Measurements from ENCODE around the gene ZIC5.

The ZIC5 gene

GRCh38 chr13:99991828-99992775 lies 20.5 kb upstream of the ZIC5 start:
- no peak for DNase-seq (ENCODE audit: low read depth)
- TF ChIP-seq, protein P1, sequence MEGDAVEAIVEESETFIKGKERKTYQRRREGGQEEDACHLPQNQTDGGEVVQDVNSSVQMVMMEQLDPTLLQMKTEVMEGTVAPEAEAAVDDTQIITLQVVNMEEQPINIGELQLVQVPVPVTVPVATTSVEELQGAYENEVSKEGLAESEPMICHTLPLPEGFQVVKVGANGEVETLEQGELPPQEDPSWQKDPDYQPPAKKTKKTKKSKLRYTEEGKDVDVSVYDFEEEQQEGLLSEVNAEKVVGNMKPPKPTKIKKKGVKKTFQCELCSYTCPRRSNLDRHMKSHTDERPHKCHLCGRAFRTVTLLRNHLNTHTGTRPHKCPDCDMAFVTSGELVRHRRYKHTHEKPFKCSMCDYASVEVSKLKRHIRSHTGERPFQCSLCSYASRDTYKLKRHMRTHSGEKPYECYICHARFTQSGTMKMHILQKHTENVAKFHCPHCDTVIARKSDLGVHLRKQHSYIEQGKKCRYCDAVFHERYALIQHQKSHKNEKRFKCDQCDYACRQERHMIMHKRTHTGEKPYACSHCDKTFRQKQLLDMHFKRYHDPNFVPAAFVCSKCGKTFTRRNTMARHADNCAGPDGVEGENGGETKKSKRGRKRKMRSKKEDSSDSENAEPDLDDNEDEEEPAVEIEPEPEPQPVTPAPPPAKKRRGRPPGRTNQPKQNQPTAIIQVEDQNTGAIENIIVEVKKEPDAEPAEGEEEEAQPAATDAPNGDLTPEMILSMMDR (IDR thresholded peaks at IDR 0.05; ENCODE audit: control insufficient read depth, insufficient read depth, low read depth, low read length, missing control alignments), result no peak
- no peak overlapping the region for H3K4me3 ChIP-seq (ENCODE audit: control insufficient read depth, low read depth, low read length)

GRCh38 chr13:99991013-99991827 lies 19.7 kb upstream of the ZIC5 start:
- TF ChIP-seq, protein P1 (IDR thresholded peaks at IDR 0.05; ENCODE audit: control insufficient read depth, insufficient read depth, low read depth, low read length, missing control alignments), result no peak
- H3K4me3 ChIP-seq (ENCODE audit: control insufficient read depth, low read depth, low read length), result no peak overlapping the region
- no peak for DNase-seq (ENCODE audit: low read depth)

GRCh38 chr13:99990126-99990977 lies 18.8 kb upstream of the ZIC5 start:
- H3K4me3 ChIP-seq (ENCODE audit: control insufficient read depth, low read depth, low read length), result no peak overlapping the region
- TF ChIP-seq, protein P1 (IDR thresholded peaks at IDR 0.05; ENCODE audit: control insufficient read depth, insufficient read depth, low read depth, low read length, missing control alignments), result no peak
- DNase-seq (ENCODE audit: low read depth), result no peak

- TF ChIP-seq, protein P1 (IDR thresholded peaks at IDR 0.05; ENCODE audit: control insufficient read depth, insufficient read depth, low read depth, low read length, missing control alignments), result no peak
- DNase-seq (ENCODE audit: low read depth), result no peak
- H3K4me3 ChIP-seq (ENCODE audit: control insufficient read depth, low read depth, low read length), result no peak overlapping the region
These were observed 17.9 kb upstream of the ZIC5 start for GRCh38 chr13:99989276-99990125.

DNA sequence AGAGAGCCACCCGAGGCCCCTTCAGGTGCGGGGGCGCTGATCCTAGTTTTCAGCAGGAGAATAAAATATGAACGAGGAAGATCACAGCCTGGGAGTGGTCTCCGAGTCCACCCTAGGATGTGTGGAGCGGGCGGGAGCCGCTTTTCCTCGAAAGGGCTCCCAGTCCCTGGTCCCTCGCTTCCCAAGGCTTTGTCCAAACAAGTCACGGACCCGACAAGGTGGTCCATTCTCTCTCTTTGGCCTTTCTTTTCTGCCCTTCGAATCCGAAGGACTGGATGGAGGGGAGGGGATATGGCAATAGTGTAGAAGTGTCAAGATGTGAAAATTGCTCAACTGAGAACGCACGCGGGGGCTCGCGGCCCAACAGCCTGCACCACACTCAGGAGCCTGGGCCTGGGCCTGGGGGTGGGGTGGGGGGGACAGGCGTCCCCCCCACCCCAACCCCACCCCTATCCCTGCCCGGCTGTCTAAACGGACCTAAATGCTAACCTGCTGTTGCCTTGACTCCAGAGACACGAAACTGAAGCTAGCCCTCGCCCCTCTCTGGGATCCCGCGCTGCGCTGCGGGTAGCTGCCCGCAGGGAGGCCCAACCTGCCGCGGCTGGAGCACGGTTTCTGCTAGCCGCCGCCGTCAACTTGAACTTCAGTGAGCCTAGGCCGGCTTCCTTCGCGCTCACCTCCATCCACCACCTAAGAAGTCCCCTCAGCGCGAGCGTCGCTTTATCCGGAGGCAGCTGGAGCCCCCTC lies 17.1 kb upstream of the ZIC5 start:
- no peak for DNase-seq (ENCODE audit: low read depth)
- TF ChIP-seq, protein P1 (IDR thresholded peaks at IDR 0.05; ENCODE audit: control insufficient read depth, insufficient read depth, low read depth, low read length, missing control alignments), result no peak

More for the DNA sequence above, 17.1 kb upstream of the ZIC5 start:
- H3K4me3 ChIP-seq (ENCODE audit: control insufficient read depth, low read depth, low read length), result no peak overlapping the region

Measured in AG09309 (cell line).